ENCODE measurements around the gene PARD3.

DNA sequence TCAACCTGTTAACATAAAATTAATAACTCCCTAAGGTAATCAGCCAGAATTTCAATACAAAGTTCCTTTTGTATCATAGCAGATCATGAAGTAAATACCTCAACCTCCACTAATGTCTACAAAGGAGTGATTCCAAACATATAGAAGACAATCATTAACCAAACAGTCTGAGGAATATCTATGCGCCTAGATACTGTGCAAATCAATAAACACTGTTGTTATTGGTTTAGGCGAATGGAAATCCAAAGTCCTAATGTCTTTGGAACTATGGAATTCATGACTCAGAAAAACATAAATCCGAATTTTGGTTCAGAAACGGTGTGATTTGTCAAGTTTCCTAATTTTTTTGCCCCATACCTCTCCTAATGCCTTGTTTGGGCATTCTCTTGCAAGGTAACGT lies 469.7 kb downstream of the PARD3 start:
- TF ChIP-seq, protein P1, sequence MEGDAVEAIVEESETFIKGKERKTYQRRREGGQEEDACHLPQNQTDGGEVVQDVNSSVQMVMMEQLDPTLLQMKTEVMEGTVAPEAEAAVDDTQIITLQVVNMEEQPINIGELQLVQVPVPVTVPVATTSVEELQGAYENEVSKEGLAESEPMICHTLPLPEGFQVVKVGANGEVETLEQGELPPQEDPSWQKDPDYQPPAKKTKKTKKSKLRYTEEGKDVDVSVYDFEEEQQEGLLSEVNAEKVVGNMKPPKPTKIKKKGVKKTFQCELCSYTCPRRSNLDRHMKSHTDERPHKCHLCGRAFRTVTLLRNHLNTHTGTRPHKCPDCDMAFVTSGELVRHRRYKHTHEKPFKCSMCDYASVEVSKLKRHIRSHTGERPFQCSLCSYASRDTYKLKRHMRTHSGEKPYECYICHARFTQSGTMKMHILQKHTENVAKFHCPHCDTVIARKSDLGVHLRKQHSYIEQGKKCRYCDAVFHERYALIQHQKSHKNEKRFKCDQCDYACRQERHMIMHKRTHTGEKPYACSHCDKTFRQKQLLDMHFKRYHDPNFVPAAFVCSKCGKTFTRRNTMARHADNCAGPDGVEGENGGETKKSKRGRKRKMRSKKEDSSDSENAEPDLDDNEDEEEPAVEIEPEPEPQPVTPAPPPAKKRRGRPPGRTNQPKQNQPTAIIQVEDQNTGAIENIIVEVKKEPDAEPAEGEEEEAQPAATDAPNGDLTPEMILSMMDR (IDR thresholded peaks at IDR 0.05; ENCODE audit: insufficient read depth, low read length, poor library complexity, severe bottlenecking): no peak
- TF ChIP-seq EZH2phosphoT487 (conservative IDR thresholded peaks at IDR 0.05; ENCODE audit: low read length): no peak
